HG03571 (cell line): ENCODE results near the gene EGLN2.
"Not testable (repeated sequence)": the region's sequence is repeated elsewhere in the genome, so short reads cannot be mapped to it uniquely, and the experiment has no call there.

Experiments used
- ATAC-seq: cut with Tn5 transposase; IDR thresholded peaks from one replicate; pipeline ENCODE4 v1.9.1; 2021; ENCODE audit not compliant: unreplicated experiment

The EGLN2 gene

GRCh38 chr19:40842012-40842411, 43.0 kb downstream of the EGLN2 start:
- ATAC-seq, result not testable (repeated sequence)

- not testable (repeated sequence) for ATAC-seq
Measured at GRCh38 chr19:40842997-40843652, 44.1 kb downstream of the EGLN2 start.

DNA sequence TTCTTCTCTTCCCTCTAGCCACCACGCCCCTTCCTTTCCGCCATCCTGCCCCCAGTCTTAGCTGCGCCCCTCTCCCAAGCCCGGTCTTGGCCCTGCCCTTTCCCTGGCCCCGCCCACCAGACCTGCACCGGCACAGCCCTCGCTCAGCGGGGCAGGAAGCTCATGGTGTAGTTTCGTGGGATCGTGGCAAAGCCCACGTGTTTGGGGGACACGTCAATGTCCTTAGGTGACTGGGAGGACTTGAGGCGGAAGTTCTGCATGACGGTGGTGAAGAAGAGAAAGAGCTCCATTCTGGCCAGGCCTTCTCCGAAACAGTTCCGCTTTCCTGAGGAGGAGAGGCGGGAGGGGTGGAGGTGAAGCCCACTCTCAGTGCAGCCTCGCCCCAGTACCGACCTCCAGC, 44.7 kb downstream of the EGLN2 start:
- ATAC-seq, result not testable (repeated sequence)

DNA sequence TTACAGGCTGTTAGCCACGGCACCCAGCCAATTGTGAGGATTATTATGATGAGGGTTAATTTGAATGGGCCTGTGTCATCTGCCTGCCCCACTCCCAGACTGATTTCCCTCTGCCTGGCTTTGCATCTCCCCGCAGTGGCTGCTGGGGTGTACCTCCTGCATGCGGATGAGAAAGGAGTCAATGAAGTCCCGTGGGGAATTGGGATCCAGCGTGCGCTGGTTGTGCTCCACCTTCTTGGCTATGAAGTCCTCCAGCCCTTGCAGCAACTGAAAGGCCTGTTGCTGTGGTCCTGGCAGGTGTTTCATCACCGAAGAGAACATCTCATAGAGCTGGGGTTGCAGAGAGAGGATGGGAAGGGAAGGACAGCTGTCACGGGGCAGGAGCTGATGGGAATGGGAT, 47.7 kb downstream of the EGLN2 start:
- not testable (repeated sequence) for ATAC-seq

- not testable (repeated sequence) for ATAC-seq
Measured at GRCh38 chr19:40850277-40850676, 51.3 kb downstream of the EGLN2 start, which contains the start of gene CYP2A6. Gene CYP2A6 (minus strand): TSS chr19:40850447. CDS start chr19:40850426, 21 bp downstream.

DNA sequence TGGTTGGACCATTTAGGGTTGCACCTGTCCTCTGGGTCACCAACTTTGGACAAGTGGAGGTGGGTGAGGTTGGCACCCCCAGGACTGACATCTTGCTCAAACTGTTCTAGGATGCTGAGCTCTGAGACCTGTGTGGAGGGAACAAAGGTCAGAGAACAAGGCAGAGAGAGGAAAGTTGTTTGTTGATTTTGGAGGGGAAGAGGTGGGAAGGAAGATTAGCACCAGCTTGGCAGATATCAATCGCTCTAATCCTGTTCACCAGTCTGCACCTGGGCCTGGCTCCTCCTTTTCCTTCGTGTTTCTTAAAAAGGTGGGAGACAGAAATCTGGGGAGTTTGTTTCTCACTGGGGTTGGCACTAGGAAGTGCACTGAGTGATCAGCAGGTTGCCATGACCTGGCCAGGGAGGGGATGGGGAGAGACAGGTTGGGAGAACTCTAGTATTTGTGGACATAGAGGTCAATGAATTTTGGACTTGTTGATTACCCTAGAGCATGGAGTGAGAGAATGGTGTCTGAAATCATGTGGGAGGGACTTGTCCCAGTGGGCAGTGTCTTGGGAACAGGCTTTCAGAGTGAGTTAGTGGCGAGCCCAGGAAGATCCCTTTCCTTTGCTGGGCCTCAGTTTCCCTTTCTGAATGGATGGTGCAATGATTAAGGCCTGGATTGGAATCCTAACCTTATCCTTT, 53.6 kb downstream of the EGLN2 start:
- not testable (repeated sequence) for ATAC-seq
